Liver (tissue), 9 donors: ENCODE measurements around the gene IMPA2. TPM values are rescaled to one million over a fixed set of nuclear protein-coding genes. Genes with fewer than 3 reads are reported as not detected.

ENCODE experiments used
- DNase-seq: peaks from one replicate; pipeline ENCODE4 v3.0.0-alpha.2; 2017; ENCODE audit warnings: low spot score
- H3K27ac ChIP-seq, 2 donors: one replicate each; pipeline ENCODE4 v1.7.0; 2013; ENCODE audit warnings: inconsistent platforms in 2 of 2, low read length in 2 of 2, control low read depth in 1 of 2, low read depth in 1 of 2, mild to moderate bottlenecking in 1 of 2
- H3K27me3 ChIP-seq, 4 donors: one replicate each; pipeline versions ENCODE4 v1.6.1 to v1.7.0; 2013; ENCODE audit warnings: low read length in 3 of 4, inconsistent platforms in 1 of 4, mild to moderate bottlenecking in 1 of 4, moderate library complexity in 1 of 4; ENCODE audit not compliant: control insufficient read depth in 4 of 4, insufficient read depth in 4 of 4
- H3K36me3 ChIP-seq, 4 donors: one replicate each; pipeline versions ENCODE4 v1.6.1 to v1.7.0; 2013; ENCODE audit warnings: low read length in 3 of 4, mild to moderate bottlenecking in 3 of 4, low read depth in 1 of 4, moderate library complexity in 1 of 4; ENCODE audit not compliant: control insufficient read depth in 4 of 4, insufficient read depth in 3 of 4
- H3K4me1 ChIP-seq, 4 donors: one replicate each; pipeline versions ENCODE4 v1.6.1 to v1.7.0; 2013; ENCODE audit warnings: low read length in 3 of 4, mild to moderate bottlenecking in 3 of 4, moderate library complexity in 1 of 4; ENCODE audit not compliant: control insufficient read depth in 4 of 4, insufficient read depth in 4 of 4
- H3K4me3 ChIP-seq, 3 donors: one replicate each; pipeline versions ENCODE4 v1.6.1 to v1.7.0; 2013; ENCODE audit warnings: low read length in 3 of 3, control low read depth in 1 of 3, low read depth in 1 of 3, mild to moderate bottlenecking in 1 of 3
- H3K9ac ChIP-seq, 2 donors: one replicate each; pipeline ENCODE4 v1.7.0; 2013; ENCODE audit warnings: low read length in 2 of 2, mild to moderate bottlenecking in 2 of 2, moderate library complexity in 2 of 2, control low read depth in 1 of 2, low read depth in 1 of 2
- H3K9me3 ChIP-seq, 4 donors: one replicate each; pipeline versions ENCODE4 v1.6.1 to v1.7.0; 2013; ENCODE audit warnings: low read length in 3 of 4; ENCODE audit not compliant: control insufficient read depth in 4 of 4
- ATF3 ChIP-seq: IDR thresholded peaks from 2 replicates; pipeline ENCODE4 v1.6.1; 2016; ENCODE audit warnings: antibody characterized with exemption
- CTCF ChIP-seq: fragments of 150-350 bp; IDR thresholded peaks from 2 replicates; pipeline ENCODE4 v1.5.1; 2017; ENCODE audit warnings: improper control_type of control experiment, low read depth, low read length; ENCODE audit not compliant: missing input control
- EGR1 ChIP-seq, 2 donors: IDR thresholded peaks; 2 replicates each; pipeline ENCODE4 v1.6.1; 2016 to 2018; ENCODE audit warnings: antibody characterized with exemption in 2 of 2, low read depth in 2 of 2
- FOXA1 ChIP-seq: IDR thresholded peaks from 2 replicates; pipeline ENCODE4 v1.6.1; 2016; ENCODE audit warnings: antibody characterized with exemption
- FOXA2 ChIP-seq: IDR thresholded peaks from 2 replicates; pipeline ENCODE4 v1.6.1; 2016; ENCODE audit warnings: antibody characterized with exemption
- GABPA ChIP-seq, 2 donors: IDR thresholded peaks in 1 of 2; conservative IDR thresholded peaks in 1 of 2; 2 replicates each; pipeline ENCODE4 v1.6.1; 2016; ENCODE audit warnings: antibody characterized with exemption in 2 of 2, mild to moderate bottlenecking in 1 of 2, moderate library complexity in 1 of 2
- HNF4A ChIP-seq, 2 donors: conservative IDR thresholded peaks; 2 replicates each; pipeline ENCODE4 v1.6.1; 2016; ENCODE audit warnings: antibody characterized with exemption in 2 of 2, mild to moderate bottlenecking in 2 of 2
- HNF4G ChIP-seq: IDR thresholded peaks from 2 replicates; pipeline ENCODE4 v1.6.1; 2016; ENCODE audit warnings: antibody characterized with exemption
- JUND ChIP-seq, 2 donors: IDR thresholded peaks; 2 replicates each; pipeline ENCODE4 v1.6.1; 2016; ENCODE audit warnings: antibody characterized with exemption in 2 of 2
- MAX ChIP-seq: IDR thresholded peaks from 2 replicates; pipeline ENCODE4 v1.6.1; 2016; ENCODE audit warnings: antibody characterized with exemption
- NR2F2 ChIP-seq: IDR thresholded peaks from 2 replicates; pipeline ENCODE4 v1.6.1; 2016; ENCODE audit warnings: antibody characterized with exemption
- RAD21 ChIP-seq, 2 donors: IDR thresholded peaks; 2 replicates each; pipeline ENCODE4 v1.6.1; 2016; ENCODE audit warnings: antibody characterized with exemption in 2 of 2, mild to moderate bottlenecking in 2 of 2
- REST ChIP-seq: IDR thresholded peaks from 2 replicates; pipeline ENCODE4 v1.6.1; 2016; ENCODE audit warnings: antibody characterized with exemption, mild to moderate bottlenecking
- RXRA ChIP-seq, 2 donors: IDR thresholded peaks; 2 replicates each; pipeline ENCODE4 v1.6.1; 2017 to 2018; ENCODE audit warnings: antibody characterized with exemption in 2 of 2, mild to moderate bottlenecking in 1 of 2
- SP1 ChIP-seq: IDR thresholded peaks from 2 replicates; pipeline ENCODE4 v1.6.1; 2018; ENCODE audit warnings: antibody characterized with exemption, mild to moderate bottlenecking
- TAF1 ChIP-seq: conservative IDR thresholded peaks from 2 replicates; pipeline ENCODE4 v1.6.1; 2016; ENCODE audit warnings: antibody characterized with exemption, mild to moderate bottlenecking
- YY1 ChIP-seq: IDR thresholded peaks from 2 replicates; pipeline ENCODE4 v1.6.1; 2016; ENCODE audit warnings: antibody characterized with exemption, mild to moderate bottlenecking
- ZBTB33 ChIP-seq: IDR thresholded peaks from 2 replicates; pipeline ENCODE4 v1.6.1; 2016; ENCODE audit warnings: antibody characterized with exemption
- WGBS: extraction: QIAGEN DNeasy Blood & Tissue Kit; methylation state at CpG from one replicate; pipeline ENCODE4 v1.1.7; 2013; 5-methylcytosine and 5-hydroxymethylcytosine counted together
- polyA plus RNA-seq, 2 donors: library from polyadenylated mRNA; stranded (reverse) in 1 of 2; unstranded in 1 of 2; fragments of 200-250 nt in 1 of 2; fragments of >200 nt in 1 of 2; fragmentation: Nextera tagmentation in 1 of 2; extraction: Ambion mirVana in 1 of 2; gene quantifications; one replicate each; pipeline versions ENCODE4 v1.2.1 to v1.2.3, GENCODE V29; 2013 to 2015
- total RNA-seq, 2 donors: library from RNA; depleted of rRNA; stranded (reverse); fragments of >200 nt; gene quantifications; one replicate each; pipeline ENCODE4 v1.2.3, GENCODE V29; 2014
- donor health status: healthy.
- donor health status: healthy.
- donor health status: healthy.
- donor health status: healthy.
- donor health status: healthy.

Gene IMPA2
- total and polyA plus RNA-seq, 4 donors = 27.5 to 55.8 (median 48.2) TPM

- peaks cover 8 to 33% (median 22%) of the 10 kb centered on the region in 4 donors for H3K4me1 ChIP-seq
- no peak overlapping the region for H3K4me3 ChIP-seq
- 81% methylated on average over 15 of the region's 15 CpGs for WGBS
- TF ChIP-seq FOXA2 = no peak
- no peak for TF ChIP-seq CTCF
- no peak for TF ChIP-seq REST
- TF ChIP-seq YY1 = no peak
- TF ChIP-seq NR2F2 = no peak
- TF ChIP-seq RXRA (IDR thresholded peaks at IDR 0.05) = no peak
- TF ChIP-seq FOXA1 = no peak
- TF ChIP-seq HNF4A (conservative IDR thresholded peaks at IDR 0.05) = no peak
- no peak for TF ChIP-seq ATF3
- TF ChIP-seq MAX = no peak
- no peak for TF ChIP-seq ZBTB33
- no peak for TF ChIP-seq GABPA (IDR thresholded peaks at IDR 0.05 in 1 of 2, conservative IDR thresholded peaks at IDR 0.05 in 1 of 2)
- TF ChIP-seq JUND (IDR thresholded peaks at IDR 0.05) = no peak
- TF ChIP-seq HNF4G = no peak
- no peak for TF ChIP-seq SP1
- TF ChIP-seq RAD21 (IDR thresholded peaks at IDR 0.05) = no peak
- TF ChIP-seq EGR1 (IDR thresholded peaks at IDR 0.05; ENCODE audit: low read depth in 2 of 2) = no peak
- TF ChIP-seq TAF1 = no peak
- DNase-seq = no peak
- H3K9me3 ChIP-seq = no peaks in the 10 kb centered on the region
- peaks cover 0 to 7% (median 3%) of the 10 kb centered on the region in 4 donors for H3K36me3 ChIP-seq
- no peak overlapping the region for H3K27ac ChIP-seq
- no peak overlapping the region for H3K9ac ChIP-seq
- no peaks in the 10 kb centered on the region for H3K27me3 ChIP-seq
These were observed 24.5 kb downstream of the IMPA2 start for GRCh38 chr18:12005538-12006487.
